ENCODE results near the gene DECR2. TPM values are rescaled to one million over a fixed set of nuclear protein-coding genes. Genes with fewer than 3 reads are reported as not detected.

Gene DECR2
- total and polyA plus RNA-seq, 2 of the 13 experiments (the other 11 are each of a cell fraction or from before 2014, with no cell fraction given): 36.3 to 44.6 TPM

- TF ChIP-seq ZNF513 (CRISPR knock-in tag; conservative IDR thresholded peaks at IDR 0.05) (no peak), CHD4 (IDR thresholded peaks at IDR 0.05; ENCODE audit: borderline replicate concordance, low read length) (no peak), ZNF768 (CRISPR knock-in tag; IDR thresholded peaks at IDR 0.05) (peak; percentile 73), ETV5 (CRISPR knock-in tag; IDR thresholded peaks at IDR 0.05; ENCODE audit: borderline replicate concordance) (0 out of 2 replicates have a peak, but pooled peaks have one; percentile 6), ZBTB26 (CRISPR knock-in tag; IDR thresholded peaks at IDR 0.05; ENCODE audit: borderline replicate concordance) (peak; percentile 38; the same call in 1 of the 2 replicates), ZNF710 (CRISPR knock-in tag; IDR thresholded peaks at IDR 0.05; ENCODE audit: borderline replicate concordance) (peak; percentile 55; the same call in 1 of the 2 replicates), CCDC6 (CRISPR knock-in tag; IDR thresholded peaks at IDR 0.05) (peak; percentile 36; the same call in 1 of the 2 replicates), CREB1 (IDR thresholded peaks at IDR 0.05) (no peak), CREB1 (CRISPR knock-in tag; IDR thresholded peaks at IDR 0.05) (no peak), EEA1 (CRISPR knock-in tag; IDR thresholded peaks at IDR 0.05; ENCODE audit: borderline replicate concordance) (peak; percentile 10; the same call in 1 of the 2 replicates), CERS6 (CRISPR knock-in tag; IDR thresholded peaks at IDR 0.05) (0 out of 2 replicates have a peak, but pooled peaks have one; percentile 36), ZBTB43 (CRISPR knock-in tag; conservative IDR thresholded peaks at IDR 0.05) (0 out of 2 replicates have a peak, but pooled peaks have one; percentile 9), ZNF788 (CRISPR knock-in tag; IDR thresholded peaks at IDR 0.05; ENCODE audit: borderline replicate concordance) (no peak; the same call in 1 of the 2 replicates), RELA (CRISPR knock-in tag; IDR thresholded peaks at IDR 0.05) (0 out of 2 replicates have a peak, but pooled peaks have one; percentile 31), SP5 (CRISPR knock-in tag; IDR thresholded peaks at IDR 0.05; ENCODE audit: borderline replicate concordance, low read depth) (no peak), HMGXB4 (CRISPR knock-in tag; IDR thresholded peaks at IDR 0.05; ENCODE audit: borderline replicate concordance in 1 of 2, low read depth in 1 of 2) (peak; percentile 90 to 93), ZNF724P (CRISPR knock-in tag; IDR thresholded peaks at IDR 0.05; ENCODE audit: borderline replicate concordance) (peak; percentile 51; the same call in 1 of the 2 replicates), TARDBP (CRISPR knock-in tag; IDR thresholded peaks at IDR 0.05) (no peak)
These were observed at the start of gene DECR2 (continued) for GRCh38 chr16:401468-402348.

Data from HepG2 (cell line).